Measurements from ENCODE around the gene SRSF4. TPM values are rescaled to one million over a fixed set of nuclear protein-coding genes. Genes with fewer than 3 reads are reported as not detected.

The SRSF4 gene
- total RNA-seq, 6 experiments from 2014 or later, result 25.6 to 42.1 (median 33.0) TPM

DNA sequence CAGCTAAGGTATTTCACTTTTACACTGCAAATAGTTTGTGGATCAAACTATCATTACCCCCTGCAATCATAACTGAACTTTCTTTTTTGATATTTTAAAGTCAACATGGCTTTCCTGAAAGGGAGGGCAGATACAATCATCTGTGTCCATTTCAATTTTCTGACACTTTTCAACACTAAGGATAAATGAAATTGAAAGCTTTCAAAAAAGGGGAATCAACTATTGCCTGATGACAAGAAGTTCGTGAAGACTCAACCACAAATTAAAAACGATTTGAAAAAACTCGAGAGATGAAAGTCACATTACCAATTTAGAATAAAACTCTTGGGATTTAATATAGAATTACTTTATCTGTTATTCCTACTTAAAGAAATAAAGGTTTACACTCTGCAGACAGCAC lies 11.7 kb downstream of the SRSF4 start:
- ATAC-seq (no peak), DNase-seq (no peak)
- TF ChIP-seq POLR2A (IDR thresholded peaks at IDR 0.05), result no peak
- TF ChIP-seq, protein P1, sequence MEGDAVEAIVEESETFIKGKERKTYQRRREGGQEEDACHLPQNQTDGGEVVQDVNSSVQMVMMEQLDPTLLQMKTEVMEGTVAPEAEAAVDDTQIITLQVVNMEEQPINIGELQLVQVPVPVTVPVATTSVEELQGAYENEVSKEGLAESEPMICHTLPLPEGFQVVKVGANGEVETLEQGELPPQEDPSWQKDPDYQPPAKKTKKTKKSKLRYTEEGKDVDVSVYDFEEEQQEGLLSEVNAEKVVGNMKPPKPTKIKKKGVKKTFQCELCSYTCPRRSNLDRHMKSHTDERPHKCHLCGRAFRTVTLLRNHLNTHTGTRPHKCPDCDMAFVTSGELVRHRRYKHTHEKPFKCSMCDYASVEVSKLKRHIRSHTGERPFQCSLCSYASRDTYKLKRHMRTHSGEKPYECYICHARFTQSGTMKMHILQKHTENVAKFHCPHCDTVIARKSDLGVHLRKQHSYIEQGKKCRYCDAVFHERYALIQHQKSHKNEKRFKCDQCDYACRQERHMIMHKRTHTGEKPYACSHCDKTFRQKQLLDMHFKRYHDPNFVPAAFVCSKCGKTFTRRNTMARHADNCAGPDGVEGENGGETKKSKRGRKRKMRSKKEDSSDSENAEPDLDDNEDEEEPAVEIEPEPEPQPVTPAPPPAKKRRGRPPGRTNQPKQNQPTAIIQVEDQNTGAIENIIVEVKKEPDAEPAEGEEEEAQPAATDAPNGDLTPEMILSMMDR (IDR thresholded peaks at IDR 0.05), result no peak
- no peaks in the 10 kb centered on the region for H3K27me3 ChIP-seq
- peaks cover 0 to 29% (median 8%) of the 10 kb centered on the region in 4 donors for H3K36me3 ChIP-seq
- 52% methylated on average over 3 of the region's 3 CpGs for WGBS (ENCODE audit: insufficient coverage, low coverage, low lambda C conversion rate, missing lambda C conversion rate)
- intact Hi-C loops (cut with DNase I), result no loop called here
- no peak overlapping the region for H3K27ac ChIP-seq
- H3K9me3 ChIP-seq, result no peaks in the 10 kb centered on the region
- no peak overlapping the region for H3K4me3 ChIP-seq
- H3K4me1 ChIP-seq, result peaks cover 0 to 65% (median 22%) of the 10 kb centered on the region in 4 donors

DNA sequence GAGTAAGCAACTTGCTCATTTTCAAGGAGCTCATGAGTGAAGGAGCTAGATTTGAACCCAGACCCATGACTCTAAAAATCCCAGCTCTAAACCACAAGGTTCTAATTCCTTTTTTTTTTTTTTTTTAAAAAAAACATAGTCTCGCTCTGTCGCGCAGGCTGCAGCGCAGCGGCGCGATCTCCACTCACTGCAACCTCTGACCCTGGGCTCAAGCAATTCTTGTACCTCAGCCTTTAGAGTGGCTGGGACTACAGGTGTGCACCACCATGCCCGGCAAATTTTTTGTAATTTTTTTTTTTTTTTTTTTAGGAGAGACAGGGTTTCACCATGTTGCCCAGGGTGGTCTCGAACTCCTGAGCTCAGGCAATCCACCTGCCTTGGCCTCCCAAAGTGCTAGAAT lies 13.8 kb downstream of the SRSF4 start:
- Histone ChIP-seq H3K27ac (no peak overlapping the region), H3K4me3 (no peak overlapping the region), H3K27me3 (no peaks in the 10 kb centered on the region), H3K9me3 (no peaks in the 10 kb centered on the region), H3K36me3 (peaks cover 0 to 31% (median 8%) of the 10 kb centered on the region in 4 donors), H3K4me1 (peaks cover 0 to 85% (median 32%) of the 10 kb centered on the region in 4 donors)
- ATAC-seq (no peak), DNase-seq (no peak)
- WGBS (ENCODE audit: insufficient coverage, low coverage, low lambda C conversion rate, missing lambda C conversion rate), result 99% methylated on average over 9 of the region's 9 CpGs
- intact Hi-C loops (cut with DNase I), result no loop called here
- TF ChIP-seq, protein P1 (IDR thresholded peaks at IDR 0.05), result no peak
- no peak for TF ChIP-seq POLR2A (IDR thresholded peaks at IDR 0.05)

DNA sequence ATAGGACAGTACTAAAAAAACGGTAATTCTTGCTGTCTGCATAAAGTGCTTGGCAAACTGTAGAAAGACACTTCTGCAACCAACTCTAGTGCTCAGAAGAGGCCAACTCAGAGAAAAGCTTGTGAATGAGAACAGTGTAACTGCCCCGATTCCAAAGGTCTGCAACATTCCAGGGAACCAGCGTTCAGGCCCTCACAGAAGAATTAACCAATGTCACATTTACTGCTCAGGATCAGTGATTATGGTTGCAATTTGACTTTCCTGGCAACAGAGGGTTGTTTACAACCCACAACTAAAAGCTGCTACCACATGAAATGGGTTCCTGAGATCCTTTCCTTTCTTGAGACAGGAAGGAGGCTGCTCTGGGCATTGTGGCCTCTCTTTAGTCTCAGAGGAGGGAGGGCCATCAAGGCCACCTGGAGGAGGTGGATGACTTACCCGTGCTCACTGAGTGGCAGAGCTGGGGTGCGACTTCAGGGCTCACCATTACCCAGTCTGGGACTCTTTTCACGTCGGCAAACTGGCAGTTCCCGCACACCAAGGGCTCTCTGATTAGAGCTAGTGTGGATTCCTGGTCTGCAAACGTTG lies 15.3 kb downstream of the SRSF4 start:
- ATAC-seq, result peak; percentile 71 to 84 (median 81)
- Histone ChIP-seq H3K9me3 (no peaks in the 10 kb centered on the region), H3K27me3 (no peaks in the 10 kb centered on the region), H3K27ac (peak overlapping the region in 2 of 3 donors; percentile 45 to 49), H3K36me3 (peaks cover 0 to 31% (median 8%) of the 10 kb centered on the region in 4 donors), H3K4me1 (peaks cover 0 to 87% (median 31%) of the 10 kb centered on the region in 4 donors), H3K4me3 (no peak overlapping the region)
- no peak for TF ChIP-seq POLR2A (IDR thresholded peaks at IDR 0.05)
- TF ChIP-seq, protein P1 (IDR thresholded peaks at IDR 0.05), result no peak
- intact Hi-C loops (cut with DNase I), result no loop called here
- DNase-seq, result no peak
- 17% methylated on average over 3 of the region's 9 CpGs for WGBS (ENCODE audit: insufficient coverage, low coverage, low lambda C conversion rate, missing lambda C conversion rate)

DNA sequence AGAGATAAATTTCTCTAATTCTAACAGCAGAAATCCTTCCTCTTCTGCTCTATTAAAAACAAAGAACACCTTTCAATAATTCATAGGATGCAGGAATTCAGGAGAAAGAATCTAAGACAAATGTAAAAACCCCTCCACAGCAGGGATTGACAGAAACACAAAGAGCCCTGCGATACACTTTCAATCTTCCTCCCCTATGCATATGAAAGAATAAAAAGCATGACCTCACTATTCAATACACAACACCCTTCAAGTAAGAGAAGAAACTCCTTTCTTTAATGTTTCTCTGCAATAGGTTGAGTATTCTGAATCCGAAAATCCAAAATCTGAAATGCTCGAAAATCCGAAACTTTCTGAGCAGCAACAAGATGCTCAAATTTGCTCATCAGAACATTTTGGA lies 17.1 kb downstream of the SRSF4 start:
- Histone ChIP-seq H3K36me3 (peaks cover 3 to 31% (median 8%) of the 10 kb centered on the region in 4 donors), H3K27me3 (no peaks in the 10 kb centered on the region), H3K4me3 (no peak overlapping the region), H3K4me1 (peaks cover 0 to 88% (median 27%) of the 10 kb centered on the region in 4 donors), H3K27ac (no peak overlapping the region), H3K9me3 (no peaks in the 10 kb centered on the region)
- intact Hi-C loops (cut with DNase I), result no loop called here
- whole genome bisulfite sequencing (ENCODE audit: insufficient coverage, low coverage, low lambda C conversion rate, missing lambda C conversion rate), result 91% methylated on average over 4 of the region's 4 CpGs
- ATAC-seq (no peak), DNase-seq (no peak)
- no peak for TF ChIP-seq POLR2A (IDR thresholded peaks at IDR 0.05)
- TF ChIP-seq, protein P1 (IDR thresholded peaks at IDR 0.05), result no peak

Measured in right lobe of liver (tissue), 6 donors.